ENCODE measurements around the gene GRWD1. TPM values are rescaled to one million over a fixed set of nuclear protein-coding genes. Genes with fewer than 3 reads are reported as not detected.
A peak's percentile ranks its signal among the peaks of the same experiment; 100 is the strongest.

GRWD1 gene
- total and polyA plus RNA-seq, 2 of the 8 experiments (the other 6 are each of a cell fraction or from before 2014, with no cell fraction given) = 36.9 to 61.9 TPM

GRCh38 chr19:48398102-48398374, 47.7 kb upstream of the GRWD1 start:
- FAIRE-seq = no peak
- H3K56ac ChIP-seq (replicated peaks; ENCODE audit: insufficient read length, low read depth, low read length) = no peak overlapping the region
- H3K4me1 ChIP-seq (replicated peaks in 1 of 4; ENCODE audit: control insufficient read depth in 3 of 4, insufficient read depth in 4 of 4, low read length in 3 of 4) = peaks cover 8 to 50% (median 39%) of the 10 kb centered on the region in 4 experiments
- no peak for DNase-seq (ENCODE audit: low read depth in 1 of 2, low spot score in 2 of 2)
- H3K9me3 ChIP-seq (ENCODE audit: insufficient read depth in 2 of 2, low read depth in 1 of 2, low read length in 1 of 2) = no peaks in the 10 kb centered on the region
- no peak overlapping the region; the same call in 1 of the 2 replicates for H2BK15ac ChIP-seq (ENCODE audit: low read length)
- H3K14ac ChIP-seq (ENCODE audit: insufficient read length) = peak overlapping the region; percentile 98
- no peak overlapping the region for H2AFZ ChIP-seq (ENCODE audit: low read length)
- peak overlapping the region; percentile 84 for H2BK12ac ChIP-seq (ENCODE audit: low read depth, low read length)
- TF ChIP-seq SRF (IDR thresholded peaks at IDR 0.05; ENCODE audit: low read depth, low read length) = no peak
- no peak for TF ChIP-seq EP300 (IDR thresholded peaks at IDR 0.05; ENCODE audit: borderline replicate concordance in 1 of 2, low read depth in 2 of 2, low read length in 2 of 2)
- TF ChIP-seq RAD21 (IDR thresholded peaks at IDR 0.05 in 1 of 2, conservative IDR thresholded peaks at IDR 0.05 in 1 of 2; ENCODE audit: low read depth in 2 of 2, low read length in 2 of 2) = no peak
- no peak for TF ChIP-seq BRCA1 (IDR thresholded peaks at IDR 0.05; ENCODE audit: low read depth, low read length)
- no peak for TF ChIP-seq ZNF274 (IDR thresholded peaks at IDR 0.05; ENCODE audit: borderline replicate concordance, extremely low read depth, low read length)
- no peak for TF ChIP-seq CHD2 (IDR thresholded peaks at IDR 0.05; ENCODE audit: low read length)
- no peak for TF ChIP-seq MAFK (IDR thresholded peaks at IDR 0.05; ENCODE audit: low read depth, low read length)
- no peak for TF ChIP-seq ATF2 (IDR thresholded peaks at IDR 0.05; ENCODE audit: low read length)
- TF ChIP-seq JUN (IDR thresholded peaks at IDR 0.05; ENCODE audit: low read depth, low read length) = no peak
- no peak for TF ChIP-seq KDM5A (IDR thresholded peaks at IDR 0.05; ENCODE audit: low read length)
- no peak for TF ChIP-seq TEAD4 (IDR thresholded peaks at IDR 0.05; ENCODE audit: low read depth, low read length)
- no peak for TF ChIP-seq POLR2AphosphoS5 (IDR thresholded peaks at IDR 0.05; ENCODE audit: low read depth, low read length)
- H3K18ac ChIP-seq (ENCODE audit: extremely low read depth, low read length) = peak overlapping the region; percentile 60; the same call in 1 of the 2 replicates
- H2BK20ac ChIP-seq (ENCODE audit: low read length) = no peak overlapping the region
- peak overlapping the region; percentile 26 to 81 (median 70); a peak in 5 of 7 replicates for H3K9ac ChIP-seq (replicated peaks in 1 of 4; ENCODE audit: extremely low read depth in 1 of 4, low read depth in 3 of 4, low read length in 3 of 4)
- no peak overlapping the region for H2BK120ac ChIP-seq (replicated peaks; ENCODE audit: low read depth, low read length)
- CTCF ChIA-PET (ENCODE audit: partially characterized antibody) = no interaction called here
- H3K4me3 ChIP-seq (ENCODE audit: extremely low read depth in 1 of 4, insufficient read depth in 2 of 4, low read depth in 3 of 4, low read length in 4 of 4) = peak overlapping the region; percentile 32 to 86 (median 61)
- no peaks in the 10 kb centered on the region for H4K20me1 ChIP-seq (replicated peaks in 1 of 2; ENCODE audit: control insufficient read depth in 1 of 2, insufficient read depth in 2 of 2, low read length in 2 of 2)
- peak overlapping the region; percentile 81; the same call in 1 of the 2 replicates for H4K8ac ChIP-seq (ENCODE audit: extremely low read depth, insufficient read depth, low read length)
- H3K4ac ChIP-seq (replicated peaks; ENCODE audit: insufficient read length, low read depth, low read length) = peak overlapping the region; percentile 88
- no peak overlapping the region for H3K27ac ChIP-seq (ENCODE audit: low read depth, low read length)
- H3K23me2 ChIP-seq (ENCODE audit: low read depth, low read length) = peaks cover 27% of the 10 kb centered on the region
- POLR2A ChIA-PET (ENCODE audit: partially characterized antibody) = interaction anchor here (1.3 kb wide), 1 partner anchor 13 kb away, joined by 3 read pairs; no protein-coding TSS in a partner anchor
- H3K79me1 ChIP-seq (ENCODE audit: low read depth, low read length) = no peaks in the 10 kb centered on the region
- no peak overlapping the region for H4K5ac ChIP-seq (ENCODE audit: insufficient read length, low read depth, low read length)
- H3K4me2 ChIP-seq (ENCODE audit: insufficient read depth in 1 of 2, low read depth in 2 of 2, low read length in 2 of 2) = peak overlapping the region; percentile 96 to 100
- no peaks in the 10 kb centered on the region for H3K79me2 ChIP-seq (ENCODE audit: control insufficient read depth in 1 of 2, insufficient read depth in 2 of 2, low read length in 2 of 2)
- H3K36me3 ChIP-seq (ENCODE audit: control insufficient read depth in 2 of 4, insufficient read depth in 4 of 4, low read length in 3 of 4) = no peaks in the 10 kb centered on the region
- H2AK5ac ChIP-seq (ENCODE audit: low read depth, low read length) = peak overlapping the region; percentile 99; the same call in 1 of the 2 replicates
- peaks cover 6 to 45% (median 40%) of the 10 kb centered on the region in 4 experiments for H3K27me3 ChIP-seq (replicated peaks in 1 of 4; ENCODE audit: control insufficient read depth in 3 of 4, extremely low read depth in 1 of 4, insufficient read depth in 3 of 4, low read length in 3 of 4)
- H4K91ac ChIP-seq (replicated peaks; ENCODE audit: insufficient read length, low read length) = peak overlapping the region; percentile 97
- no peak overlapping the region for H2BK5ac ChIP-seq (ENCODE audit: low read depth, low read length)
- 5% methylated on average over 17 of the region's 17 CpGs; no CpG with 5 or more reads in 1 of the 2 experiments for WGBS, 2 experiments (ENCODE audit: extremely low coverage in 1 of 2, insufficient coverage in 1 of 2, insufficient read length in 1 of 2, insufficient replicate concordance in 2 of 2, low coverage in 1 of 2, low lambda C conversion rate in 2 of 2, missing lambda C conversion rate in 1 of 2)
- no peak overlapping the region for H3K23ac ChIP-seq (ENCODE audit: insufficient read length)
